Measurements from ENCODE around the gene UBAC1. TPM values are rescaled to one million over a fixed set of nuclear protein-coding genes. Genes with fewer than 3 reads are reported as not detected.

Gene UBAC1
- total RNA-seq, 2 donors from 2014 or later: 47.9 to 48.4 TPM

- Mint-ChIP-seq H3K36me3 (ENCODE audit: low read depth) (peaks cover 34% of the 10 kb centered on the region), H3K27ac (no peak overlapping the region), H3K4me1 (no peaks in the 10 kb centered on the region), H3K9me3 (peaks cover 26% of the 10 kb centered on the region), H3K27me3 (ENCODE audit: insufficient read depth) (peaks cover 7% of the 10 kb centered on the region), H3K4me3 (no peak overlapping the region)
- H3K36me3 ChIP-seq (ENCODE audit: control insufficient read depth, insufficient read depth, low read length): peaks cover 4% of the 10 kb centered on the region
- no peak for DNase-seq
- 91 to 96% methylated on average over 9 to 14 of the region's 14 CpGs for WGBS, 2 experiments (ENCODE audit: insufficient coverage in 1 of 2, insufficient read length in 1 of 2)
- H3K9ac ChIP-seq (ENCODE audit: extremely low read depth, low read length, poor library complexity, severe bottlenecking): no peak overlapping the region
- TF ChIP-seq, protein P1, sequence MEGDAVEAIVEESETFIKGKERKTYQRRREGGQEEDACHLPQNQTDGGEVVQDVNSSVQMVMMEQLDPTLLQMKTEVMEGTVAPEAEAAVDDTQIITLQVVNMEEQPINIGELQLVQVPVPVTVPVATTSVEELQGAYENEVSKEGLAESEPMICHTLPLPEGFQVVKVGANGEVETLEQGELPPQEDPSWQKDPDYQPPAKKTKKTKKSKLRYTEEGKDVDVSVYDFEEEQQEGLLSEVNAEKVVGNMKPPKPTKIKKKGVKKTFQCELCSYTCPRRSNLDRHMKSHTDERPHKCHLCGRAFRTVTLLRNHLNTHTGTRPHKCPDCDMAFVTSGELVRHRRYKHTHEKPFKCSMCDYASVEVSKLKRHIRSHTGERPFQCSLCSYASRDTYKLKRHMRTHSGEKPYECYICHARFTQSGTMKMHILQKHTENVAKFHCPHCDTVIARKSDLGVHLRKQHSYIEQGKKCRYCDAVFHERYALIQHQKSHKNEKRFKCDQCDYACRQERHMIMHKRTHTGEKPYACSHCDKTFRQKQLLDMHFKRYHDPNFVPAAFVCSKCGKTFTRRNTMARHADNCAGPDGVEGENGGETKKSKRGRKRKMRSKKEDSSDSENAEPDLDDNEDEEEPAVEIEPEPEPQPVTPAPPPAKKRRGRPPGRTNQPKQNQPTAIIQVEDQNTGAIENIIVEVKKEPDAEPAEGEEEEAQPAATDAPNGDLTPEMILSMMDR (conservative IDR thresholded peaks at IDR 0.05): no peak
- no peak overlapping the region for H3K4me3 ChIP-seq (ENCODE audit: low read length)
- H3K4me1 ChIP-seq (ENCODE audit: control insufficient read depth, insufficient read depth, low read length): no peaks in the 10 kb centered on the region
- no peak overlapping the region for H3K27ac ChIP-seq (ENCODE audit: low read depth, low read length)
- H3K9me3 ChIP-seq (ENCODE audit: control insufficient read depth, low read length): peaks cover 25% of the 10 kb centered on the region
- no peaks in the 10 kb centered on the region for H3K27me3 ChIP-seq (ENCODE audit: control insufficient read depth, insufficient read depth, low read length, poor library complexity, severe bottlenecking)
Observed at GRCh38 chr9:135921749-135922310, 39.3 kb downstream of the UBAC1 start.

GRCh38 chr9:135920973-135921585 is 40.1 kb downstream of the UBAC1 start:
- H3K27me3 ChIP-seq (ENCODE audit: control insufficient read depth, insufficient read depth, low read length, poor library complexity, severe bottlenecking): no peaks in the 10 kb centered on the region
- Mint-ChIP-seq H3K27me3 (ENCODE audit: insufficient read depth) (peaks cover 10% of the 10 kb centered on the region), H3K9me3 (peaks cover 34% of the 10 kb centered on the region), H3K36me3 (ENCODE audit: low read depth) (peaks cover 41% of the 10 kb centered on the region), H3K27ac (no peak overlapping the region), H3K4me3 (no peak overlapping the region), H3K4me1 (no peaks in the 10 kb centered on the region)
- no peak overlapping the region for H3K4me3 ChIP-seq (ENCODE audit: low read length)
- TF ChIP-seq, protein P1 (conservative IDR thresholded peaks at IDR 0.05): no peak
- H3K4me1 ChIP-seq (ENCODE audit: control insufficient read depth, insufficient read depth, low read length): no peaks in the 10 kb centered on the region
- no peak overlapping the region for H3K9ac ChIP-seq (ENCODE audit: extremely low read depth, low read length, poor library complexity, severe bottlenecking)
- peaks cover 12% of the 10 kb centered on the region for H3K36me3 ChIP-seq (ENCODE audit: control insufficient read depth, insufficient read depth, low read length)
- peaks cover 32% of the 10 kb centered on the region for H3K9me3 ChIP-seq (ENCODE audit: control insufficient read depth, low read length)
- WGBS, 2 experiments (ENCODE audit: insufficient coverage in 1 of 2, insufficient read length in 1 of 2): 88 to 93% methylated on average over 18 to 24 of the region's 24 CpGs
- H3K27ac ChIP-seq (ENCODE audit: low read depth, low read length): no peak overlapping the region
- DNase-seq: no peak

- peaks cover 19% of the 10 kb centered on the region for H3K36me3 ChIP-seq (ENCODE audit: control insufficient read depth, insufficient read depth, low read length)
- 89 to 96% methylated on average over 7 to 15 of the region's 15 CpGs for WGBS, 2 experiments (ENCODE audit: insufficient coverage in 1 of 2, insufficient read length in 1 of 2)
- no peaks in the 10 kb centered on the region for H3K4me1 Mint-ChIP-seq
- TF ChIP-seq, protein P1 (conservative IDR thresholded peaks at IDR 0.05): no peak
- no peak for DNase-seq
- H3K9me3 ChIP-seq (ENCODE audit: control insufficient read depth, low read length): peaks cover 39% of the 10 kb centered on the region
- H3K27me3 ChIP-seq (ENCODE audit: control insufficient read depth, insufficient read depth, low read length, poor library complexity, severe bottlenecking): no peaks in the 10 kb centered on the region
- no peak overlapping the region for H3K27ac Mint-ChIP-seq
- H3K9ac ChIP-seq (ENCODE audit: extremely low read depth, low read length, poor library complexity, severe bottlenecking): no peak overlapping the region
- H3K27ac ChIP-seq (ENCODE audit: low read depth, low read length): no peak overlapping the region
- peaks cover 40% of the 10 kb centered on the region for H3K9me3 Mint-ChIP-seq
- peaks cover 13% of the 10 kb centered on the region for H3K27me3 Mint-ChIP-seq (ENCODE audit: insufficient read depth)
- no peak overlapping the region for H3K4me3 Mint-ChIP-seq
- no peaks in the 10 kb centered on the region for H3K4me1 ChIP-seq (ENCODE audit: control insufficient read depth, insufficient read depth, low read length)
- H3K4me3 ChIP-seq (ENCODE audit: low read length): no peak overlapping the region
- peaks cover 48% of the 10 kb centered on the region for H3K36me3 Mint-ChIP-seq (ENCODE audit: low read depth)
Observed at GRCh38 chr9:135920256-135920930, 40.8 kb downstream of the UBAC1 start.

All from endodermal cell (in vitro differentiated cells).